ENCODE data around the gene OST4. TPM values are rescaled to one million over a fixed set of nuclear protein-coding genes. Genes with fewer than 3 reads are reported as not detected.
A peak's percentile ranks its signal among the peaks of the same experiment; 100 is the strongest.

Gene OST4
- total RNA-seq, 1 donor from 2014 or later: 269 TPM

DNA sequence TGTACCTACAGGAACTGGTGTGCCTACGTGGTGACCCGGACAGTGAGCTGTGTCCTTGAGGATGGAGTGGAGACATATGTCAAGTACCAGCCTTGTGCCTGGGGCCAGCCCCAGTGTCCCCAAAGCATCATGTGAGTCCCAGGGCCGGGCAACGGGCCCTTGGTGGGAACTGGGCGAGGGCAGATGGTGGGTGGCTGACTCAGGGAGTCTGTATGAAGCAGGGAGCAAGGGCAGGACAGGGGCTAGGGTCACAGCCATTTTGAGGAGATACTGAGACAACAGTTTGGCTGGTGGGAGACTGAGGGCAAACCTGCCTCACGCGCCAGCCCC lies 8.7 kb upstream of the OST4 start:
- Histone ChIP-seq H3K27me3 (no peaks in the 10 kb centered on the region), H3K36me3 (no peaks in the 10 kb centered on the region), H3K4me3 (peak overlapping the region; percentile 60 to 77), H3K27ac (peak overlapping the region; percentile 89), H3K9me3 (no peaks in the 10 kb centered on the region), H3K4me1 (peaks cover 75% of the 10 kb centered on the region)
- intact Hi-C loops (cut with DNase I): loop anchor here (10.0 kb wide), 1 partner anchor 45 kb away; the partner anchor contains the start of gene TMEM214
- TF ChIP-seq, protein P1, sequence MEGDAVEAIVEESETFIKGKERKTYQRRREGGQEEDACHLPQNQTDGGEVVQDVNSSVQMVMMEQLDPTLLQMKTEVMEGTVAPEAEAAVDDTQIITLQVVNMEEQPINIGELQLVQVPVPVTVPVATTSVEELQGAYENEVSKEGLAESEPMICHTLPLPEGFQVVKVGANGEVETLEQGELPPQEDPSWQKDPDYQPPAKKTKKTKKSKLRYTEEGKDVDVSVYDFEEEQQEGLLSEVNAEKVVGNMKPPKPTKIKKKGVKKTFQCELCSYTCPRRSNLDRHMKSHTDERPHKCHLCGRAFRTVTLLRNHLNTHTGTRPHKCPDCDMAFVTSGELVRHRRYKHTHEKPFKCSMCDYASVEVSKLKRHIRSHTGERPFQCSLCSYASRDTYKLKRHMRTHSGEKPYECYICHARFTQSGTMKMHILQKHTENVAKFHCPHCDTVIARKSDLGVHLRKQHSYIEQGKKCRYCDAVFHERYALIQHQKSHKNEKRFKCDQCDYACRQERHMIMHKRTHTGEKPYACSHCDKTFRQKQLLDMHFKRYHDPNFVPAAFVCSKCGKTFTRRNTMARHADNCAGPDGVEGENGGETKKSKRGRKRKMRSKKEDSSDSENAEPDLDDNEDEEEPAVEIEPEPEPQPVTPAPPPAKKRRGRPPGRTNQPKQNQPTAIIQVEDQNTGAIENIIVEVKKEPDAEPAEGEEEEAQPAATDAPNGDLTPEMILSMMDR (IDR thresholded peaks at IDR 0.05): no peak
- TF ChIP-seq POLR2AphosphoS5 (IDR thresholded peaks at IDR 0.05; ENCODE audit: insufficient read depth in 1 of 2, low read depth in 1 of 2) (no peak), POLR2A (IDR thresholded peaks at IDR 0.05) (no peak)
- no peak for DNase-seq (ENCODE audit: extremely low spot score in 2 of 2)

DNA sequence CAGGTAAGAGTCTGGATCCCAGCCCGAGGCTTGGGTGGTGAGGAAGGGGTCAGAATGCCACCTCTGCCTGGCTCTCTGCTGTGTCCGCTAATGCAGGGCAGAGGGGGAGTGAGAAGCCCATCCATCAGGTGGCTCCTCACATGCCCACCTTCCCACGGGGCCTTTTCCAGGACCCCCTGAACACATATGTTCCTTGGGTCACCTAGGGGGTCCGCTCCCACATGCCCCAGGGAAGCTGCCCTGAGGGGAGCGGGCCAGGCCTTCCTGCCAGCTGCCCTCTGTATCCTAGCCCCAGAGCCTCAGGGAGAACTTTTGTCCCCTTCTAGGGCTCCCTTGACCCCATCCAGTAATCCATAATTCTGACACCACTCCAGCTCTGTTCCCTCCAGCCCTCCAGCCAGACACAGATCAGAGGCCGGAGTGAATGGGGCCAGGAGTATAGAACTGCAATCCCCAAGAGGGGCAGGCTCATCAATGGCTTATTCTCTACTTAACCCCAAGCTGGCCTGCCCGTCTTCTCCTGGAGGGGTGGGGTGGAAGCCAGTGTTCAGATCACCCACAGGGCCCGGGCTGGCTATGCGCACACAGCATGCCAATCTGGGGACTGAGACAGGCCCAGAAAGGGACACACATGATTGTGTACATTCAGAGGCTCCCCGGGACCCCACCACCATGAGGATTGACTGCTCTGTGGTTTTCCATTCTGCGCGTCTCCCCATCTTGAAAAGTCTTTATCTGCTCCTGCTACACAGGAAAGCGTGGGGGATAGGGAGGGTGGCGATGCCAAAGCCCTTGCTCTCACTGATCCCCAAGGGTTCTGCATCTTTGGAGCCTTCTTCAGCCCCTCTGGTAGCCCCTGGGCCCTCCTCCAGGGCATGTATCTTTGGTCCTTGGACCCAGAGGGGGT lies 8.0 kb upstream of the OST4 start:
- peaks cover 75% of the 10 kb centered on the region for H3K4me1 ChIP-seq

DNA sequence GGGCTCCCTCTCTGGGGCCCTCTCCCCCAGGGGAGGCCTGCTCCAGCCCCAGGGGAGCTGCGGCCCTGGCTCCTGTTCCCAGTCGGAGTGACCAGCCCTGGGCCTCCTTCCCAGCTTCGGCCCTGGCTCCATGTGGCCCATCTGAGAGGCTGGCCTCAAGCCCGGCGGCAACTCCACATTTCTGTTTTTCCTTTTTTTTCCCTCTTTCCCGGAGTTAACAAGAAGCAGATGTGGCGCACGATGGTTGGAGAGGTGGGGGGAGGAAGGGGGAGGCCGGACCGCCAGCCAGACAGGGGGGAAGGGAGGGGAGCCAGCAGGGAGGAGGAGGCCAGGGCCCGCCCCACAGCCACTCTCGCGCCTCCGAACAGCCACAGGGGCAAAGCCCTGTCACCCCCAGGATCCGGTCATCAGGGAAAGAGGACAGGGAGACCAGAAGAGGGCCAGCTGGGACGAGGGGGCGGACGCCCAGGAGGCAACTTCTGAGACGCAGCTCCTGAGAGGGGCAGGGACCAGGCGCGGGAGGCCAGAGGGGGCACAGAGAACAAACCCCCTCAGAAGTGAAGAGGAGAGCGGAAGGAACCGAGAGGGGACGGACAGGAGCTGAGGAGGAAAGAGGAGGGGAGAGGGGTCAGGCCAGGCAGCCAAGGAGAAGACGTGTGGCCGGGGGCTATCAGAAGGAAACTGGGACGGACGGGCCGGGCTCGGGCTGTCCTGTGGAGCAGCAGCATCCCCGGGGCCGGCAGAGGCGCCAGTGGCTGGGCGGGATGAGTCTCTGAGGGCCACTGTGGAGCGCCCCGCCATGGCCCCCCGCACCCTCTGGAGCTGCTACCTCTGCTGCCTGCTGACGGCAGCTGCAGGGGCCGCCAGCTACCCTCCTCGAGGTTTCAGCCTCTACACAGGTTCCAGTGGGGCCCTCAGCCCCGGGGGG lies 7.1 kb upstream of the OST4 start, which contains the start of gene EMILIN1:
Gene EMILIN1, plus strand, starts transcription at position 349 of the 928 bp plus-strand sequence. Its CDS starts 451 bp downstream, at position 800.
- no peaks in the 10 kb centered on the region for H3K36me3 ChIP-seq
- DNase-seq (ENCODE audit: extremely low spot score in 2 of 2): no peak
- no peaks in the 10 kb centered on the region for H3K9me3 ChIP-seq
- intact Hi-C loops (cut with DNase I): no loop called here
- H3K4me3 ChIP-seq: peak within 1 kb of the TSS; percentile 60 to 77
- H3K4me1 ChIP-seq: peaks cover 77% of the 10 kb centered on the region
- no peaks in the 10 kb centered on the region for H3K27me3 ChIP-seq
- TF ChIP-seq POLR2A (IDR thresholded peaks at IDR 0.05) (peak in 1 of 2 donors; percentile 70), POLR2AphosphoS5 (IDR thresholded peaks at IDR 0.05; ENCODE audit: insufficient read depth in 1 of 2, low read depth in 1 of 2) (peak in 1 of 2 donors; percentile 89)
- TF ChIP-seq, protein P1 (IDR thresholded peaks at IDR 0.05): no peak
- peak within 1 kb of the TSS; percentile 89 for H3K27ac ChIP-seq

More for the DNA sequence above, 8.0 kb upstream of the OST4 start:
- intact Hi-C loops (cut with DNase I): loop anchor here (10.0 kb wide), 1 partner anchor 45 kb away; the partner anchor contains the start of gene TMEM214
- no peak for DNase-seq (ENCODE audit: extremely low spot score in 2 of 2)
- H3K27me3 ChIP-seq: no peaks in the 10 kb centered on the region
- H3K9me3 ChIP-seq: no peaks in the 10 kb centered on the region
- no peaks in the 10 kb centered on the region for H3K36me3 ChIP-seq
- H3K4me3 ChIP-seq: peak overlapping the region; percentile 60 to 77
- TF ChIP-seq POLR2A (IDR thresholded peaks at IDR 0.05) (no peak), POLR2AphosphoS5 (IDR thresholded peaks at IDR 0.05; ENCODE audit: insufficient read depth in 1 of 2, low read depth in 1 of 2) (no peak)
- TF ChIP-seq, protein P1 (IDR thresholded peaks at IDR 0.05): no peak
- H3K27ac ChIP-seq: peak overlapping the region; percentile 89

DNA sequence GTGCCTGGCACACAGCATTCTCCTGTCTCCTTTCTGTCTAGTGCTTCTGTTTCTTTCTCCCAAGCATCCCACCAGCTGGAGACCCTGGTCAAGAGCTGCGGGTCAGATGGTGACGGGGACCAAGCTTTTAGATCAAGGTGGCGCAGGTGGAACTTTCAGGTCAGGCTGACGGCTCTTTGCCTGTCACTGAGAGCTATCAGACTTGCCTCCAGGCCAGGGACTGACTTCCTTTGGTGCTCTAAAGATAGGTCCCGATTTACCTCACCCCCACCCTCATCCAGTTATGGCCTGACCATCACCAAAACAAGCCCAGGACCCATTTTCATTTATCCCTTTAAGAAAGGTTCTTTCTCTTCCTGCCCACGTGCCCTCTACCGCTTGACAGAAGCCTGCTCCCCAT lies 5.8 kb upstream of the OST4 start:
- intact Hi-C loops (cut with DNase I): no loop called here
- no peak overlapping the region for H3K4me3 ChIP-seq
- DNase-seq (ENCODE audit: extremely low spot score in 2 of 2): no peak
- TF ChIP-seq POLR2AphosphoS5 (IDR thresholded peaks at IDR 0.05; ENCODE audit: insufficient read depth in 1 of 2, low read depth in 1 of 2): no peak
- no peak for TF ChIP-seq POLR2A (IDR thresholded peaks at IDR 0.05)
- TF ChIP-seq, protein P1 (IDR thresholded peaks at IDR 0.05): no peak
- H3K36me3 ChIP-seq: no peaks in the 10 kb centered on the region
- H3K27ac ChIP-seq: peak overlapping the region; percentile 89
- no peaks in the 10 kb centered on the region for H3K27me3 ChIP-seq
- no peaks in the 10 kb centered on the region for H3K9me3 ChIP-seq
- H3K4me1 ChIP-seq: peaks cover 81% of the 10 kb centered on the region

All from vagina (tissue), 2 donors.